ENCODE data around the gene TSHZ2. TPM values are rescaled to one million over a fixed set of nuclear protein-coding genes. Genes with fewer than 3 reads are reported as not detected.

TSHZ2 gene
- total RNA-seq, 2 donors from 2014 or later: 29.1 to 30.7 TPM

GRCh38 chr20:53136473-53136872, 164.3 kb downstream of the TSHZ2 start:
- DNase-seq: no peak
- H3K27ac Mint-ChIP-seq: no peak overlapping the region
- H3K4me3 Mint-ChIP-seq: no peak overlapping the region
- peaks cover 7% of the 10 kb centered on the region for H3K36me3 Mint-ChIP-seq (ENCODE audit: low read depth)
- H3K9me3 ChIP-seq (ENCODE audit: control insufficient read depth, low read length, poor library complexity, severe bottlenecking): no peaks in the 10 kb centered on the region
- H3K4me1 Mint-ChIP-seq: peaks cover 12% of the 10 kb centered on the region
- peaks cover 7% of the 10 kb centered on the region for H3K27me3 Mint-ChIP-seq
- ATAC-seq: no peak

GRCh38 chr20:53138454-53139262, 166.5 kb downstream of the TSHZ2 start:
- Mint-ChIP-seq H3K27ac (peak overlapping the region; percentile 47), H3K4me3 (no peak overlapping the region)
- no peak for ATAC-seq

GRCh38 chr20:53141201-53142050, 169.3 kb downstream of the TSHZ2 start:
- Mint-ChIP-seq H3K4me1 (peaks cover 18% of the 10 kb centered on the region), H3K27me3 (peaks cover 7% of the 10 kb centered on the region), H3K36me3 (ENCODE audit: low read depth) (peaks cover 5% of the 10 kb centered on the region), H3K4me3 (no peak overlapping the region), H3K27ac (peak overlapping the region; percentile 45)
- no peaks in the 10 kb centered on the region for H3K9me3 ChIP-seq (ENCODE audit: control insufficient read depth, low read length, poor library complexity, severe bottlenecking)
- no peak for ATAC-seq
- no peak for DNase-seq

More at GRCh38 chr20:53138454-53139262, 166.5 kb downstream of the TSHZ2 start:
- Mint-ChIP-seq H3K36me3 (ENCODE audit: low read depth) (peaks cover 5% of the 10 kb centered on the region), H3K27me3 (peaks cover 7% of the 10 kb centered on the region), H3K4me1 (peaks cover 7% of the 10 kb centered on the region)
- no peak for DNase-seq
- no peaks in the 10 kb centered on the region for H3K9me3 ChIP-seq (ENCODE audit: control insufficient read depth, low read length, poor library complexity, severe bottlenecking)

GRCh38 chr20:53142225-53143127, 170.3 kb downstream of the TSHZ2 start:
- H3K4me1 Mint-ChIP-seq: peaks cover 23% of the 10 kb centered on the region
- H3K9me3 ChIP-seq (ENCODE audit: control insufficient read depth, low read length, poor library complexity, severe bottlenecking): no peaks in the 10 kb centered on the region
- DNase-seq (no peak), ATAC-seq (no peak)
- peaks cover 5% of the 10 kb centered on the region for H3K36me3 Mint-ChIP-seq (ENCODE audit: low read depth)
- H3K27ac Mint-ChIP-seq: peak overlapping the region; percentile 45
- H3K4me3 Mint-ChIP-seq: no peak overlapping the region
- H3K27me3 Mint-ChIP-seq: peaks cover 7% of the 10 kb centered on the region

GRCh38 chr20:53146201-53146891, 174.2 kb downstream of the TSHZ2 start:
- H3K27ac Mint-ChIP-seq: peak overlapping the region; percentile 12

GRCh38 chr20:53148771-53149147, 176.6 kb downstream of the TSHZ2 start:
- H3K4me1 Mint-ChIP-seq: peaks cover 23% of the 10 kb centered on the region
- peaks cover 7% of the 10 kb centered on the region for H3K27me3 Mint-ChIP-seq
- no peak overlapping the region for H3K4me3 Mint-ChIP-seq
- no peak overlapping the region for H3K27ac Mint-ChIP-seq
- H3K9me3 ChIP-seq (ENCODE audit: control insufficient read depth, low read length, poor library complexity, severe bottlenecking): no peaks in the 10 kb centered on the region
- H3K36me3 Mint-ChIP-seq (ENCODE audit: low read depth): no peaks in the 10 kb centered on the region
- DNase-seq: no peak
- no peak for ATAC-seq

More at GRCh38 chr20:53146201-53146891, 174.2 kb downstream of the TSHZ2 start:
- Mint-ChIP-seq H3K27me3 (peaks cover 7% of the 10 kb centered on the region), H3K4me1 (peaks cover 28% of the 10 kb centered on the region), H3K36me3 (ENCODE audit: low read depth) (no peaks in the 10 kb centered on the region), H3K4me3 (no peak overlapping the region)
- DNase-seq: no peak
- no peaks in the 10 kb centered on the region for H3K9me3 ChIP-seq (ENCODE audit: control insufficient read depth, low read length, poor library complexity, severe bottlenecking)
- peak; percentile 52 for ATAC-seq

- no peak for DNase-seq
Observed at GRCh38 chr20:53149148-53149889, 177.2 kb downstream of the TSHZ2 start.

GRCh38 chr20:53149890-53150205, 177.7 kb downstream of the TSHZ2 start:
- Mint-ChIP-seq H3K4me1 (peaks cover 29% of the 10 kb centered on the region), H3K4me3 (no peak overlapping the region), H3K27ac (no peak overlapping the region), H3K36me3 (ENCODE audit: low read depth) (no peaks in the 10 kb centered on the region), H3K27me3 (peaks cover 7% of the 10 kb centered on the region)
- no peaks in the 10 kb centered on the region for H3K9me3 ChIP-seq (ENCODE audit: control insufficient read depth, low read length, poor library complexity, severe bottlenecking)
- no peak for DNase-seq
- ATAC-seq: no peak

More at GRCh38 chr20:53149148-53149889, 177.2 kb downstream of the TSHZ2 start:
- H3K27me3 Mint-ChIP-seq: peaks cover 7% of the 10 kb centered on the region
- H3K9me3 ChIP-seq (ENCODE audit: control insufficient read depth, low read length, poor library complexity, severe bottlenecking): no peaks in the 10 kb centered on the region
- no peak overlapping the region for H3K4me3 Mint-ChIP-seq
- ATAC-seq: peak; percentile 33
- no peak overlapping the region for H3K27ac Mint-ChIP-seq
- H3K36me3 Mint-ChIP-seq (ENCODE audit: low read depth): no peaks in the 10 kb centered on the region
- H3K4me1 Mint-ChIP-seq: peaks cover 24% of the 10 kb centered on the region

- DNase-seq (no peak), ATAC-seq (no peak)
- H3K27ac Mint-ChIP-seq: no peak overlapping the region
- H3K36me3 Mint-ChIP-seq (ENCODE audit: low read depth): no peaks in the 10 kb centered on the region
- H3K4me3 Mint-ChIP-seq: no peak overlapping the region
- peaks cover 26% of the 10 kb centered on the region for H3K4me1 Mint-ChIP-seq
- peaks cover 7% of the 10 kb centered on the region for H3K27me3 Mint-ChIP-seq
- no peaks in the 10 kb centered on the region for H3K9me3 ChIP-seq (ENCODE audit: control insufficient read depth, low read length, poor library complexity, severe bottlenecking)
Observed at GRCh38 chr20:53150532-53150931, 178.4 kb downstream of the TSHZ2 start.

- no peaks in the 10 kb centered on the region for H3K9me3 ChIP-seq (ENCODE audit: control insufficient read depth, low read length, poor library complexity, severe bottlenecking)
- DNase-seq: no peak
- Mint-ChIP-seq H3K4me1 (peaks cover 12% of the 10 kb centered on the region), H3K27ac (no peak overlapping the region), H3K36me3 (ENCODE audit: low read depth) (no peaks in the 10 kb centered on the region), H3K4me3 (no peak overlapping the region), H3K27me3 (peaks cover 7% of the 10 kb centered on the region)
- ATAC-seq: no peak
Observed at GRCh38 chr20:53152228-53152627, 180.1 kb downstream of the TSHZ2 start.

- no peak overlapping the region for H3K4me3 Mint-ChIP-seq
- no peaks in the 10 kb centered on the region for H3K27me3 Mint-ChIP-seq
- H3K4me1 Mint-ChIP-seq: peaks cover 8% of the 10 kb centered on the region
- ATAC-seq (peak; percentile 48), DNase-seq (no peak)
- H3K27ac Mint-ChIP-seq: peak overlapping the region; percentile 63
- no peaks in the 10 kb centered on the region for H3K36me3 Mint-ChIP-seq (ENCODE audit: low read depth)
- no peaks in the 10 kb centered on the region for H3K9me3 ChIP-seq (ENCODE audit: control insufficient read depth, low read length, poor library complexity, severe bottlenecking)
Observed at GRCh38 chr20:53154540-53154939, 182.4 kb downstream of the TSHZ2 start.

All from T-helper 17 cell (primary cell).